ENCODE data around the gene MFAP4.

- TF ChIP-seq CTCF (IDR thresholded peaks at IDR 0.05) (no peak), POLR2A (IDR thresholded peaks at IDR 0.05) (no peak)
These were observed 49.3 kb downstream of the MFAP4 start for GRCh38 chr17:19337712-19338023.
